Naive thymus-derived CD8-positive, alpha-beta T cell (primary cell): Measurements from ENCODE around the gene C20orf141. TPM values are rescaled to one million over a fixed set of nuclear protein-coding genes. Genes with fewer than 3 reads are reported as not detected.

ENCODE experiments used
- ATAC-seq, 2 donors: fragments of 150-1000 bp; cut with Tn5 transposase in 1 of 2; sonication (Bioruptor Pico), chemical (Tn5 transposase) in 1 of 2; 1 replicate in 1 of 2; 2 replicates in 1 of 2; pipeline ENCODE4 v1.10.0; 2021; ENCODE audit warnings: mild to moderate bottlenecking in 2 of 2, moderate library complexity in 2 of 2
- POLR2A ChIA-PET: fragments of 350-600 bp; sonication (Branson Sonifier 250); formaldehyde crosslinking; loops from one replicate; lab custom pipeline; 2021; ENCODE audit warnings: antibody characterized with exemption; lab: Charles Lee
- DNase-seq, 10 donors: peaks; one replicate each; pipeline versions ENCODE4 v3.0.0 to v3.0.0-alpha.2; 2020 to 2022
- H3K27ac Mint-ChIP-seq, 10 donors: one replicate each; pipeline ENCODE4 v1.8.0; 2020 to 2022; ENCODE audit warnings: mild to moderate bottlenecking in 10 of 10, mixed read lengths in 10 of 10, moderate library complexity in 4 of 10, inconsistent platforms in 1 of 10
- H3K27me3 Mint-ChIP-seq, 5 donors: one replicate each; pipeline ENCODE4 v1.8.0; 2021 to 2022; ENCODE audit warnings: mixed read lengths in 5 of 5
- H3K36me3 Mint-ChIP-seq, 3 donors: one replicate each; pipeline ENCODE4 v1.8.0; 2020 to 2022; ENCODE audit warnings: mixed read lengths in 3 of 3, mild to moderate bottlenecking in 2 of 3, inconsistent platforms in 1 of 3
- H3K4me1 Mint-ChIP-seq, 4 donors: one replicate each; pipeline ENCODE4 v1.8.0; 2021 to 2022; ENCODE audit warnings: mixed read lengths in 4 of 4
- H3K4me3 Mint-ChIP-seq, 10 donors: one replicate each; pipeline ENCODE4 v1.8.0; 2020 to 2022; ENCODE audit warnings: mild to moderate bottlenecking in 10 of 10, mixed read lengths in 10 of 10, moderate library complexity in 6 of 10, inconsistent platforms in 1 of 10
- H3K9me3 Mint-ChIP-seq, 9 donors: one replicate each; pipeline ENCODE4 v1.8.0; 2020 to 2022; ENCODE audit warnings: mixed read lengths in 9 of 9, mild to moderate bottlenecking in 3 of 9, inconsistent platforms in 1 of 9, moderate library complexity in 1 of 9
- polyA plus RNA-seq, 3 donors: library from polyadenylated mRNA; unstranded; fragments of 300-500 nt; fragmentation: Illumina TruSeq; gene quantifications; one replicate each; pipeline ENCODE4 v1.2.3, GENCODE V29; 2021
- total RNA-seq, 8 experiments: library from RNA in 2 of 8; stranded (reverse) in 2 of 8; gene quantifications; one replicate each; pipeline ENCODE4 v1.2.3 and lab custom pipeline; 2021 to 2026

Gene C20orf141
- total and polyA plus RNA-seq, 5 experiments from 2014 or later: not detected

GRCh38 chr20:2794866-2795447, 19.8 kb upstream of the C20orf141 start:
- no peaks in the 10 kb centered on the region for H3K9me3 Mint-ChIP-seq
- no peak for ATAC-seq

GRCh38 chr20:2795451-2795850, 19.3 kb upstream of the C20orf141 start:
- ATAC-seq (no peak), DNase-seq (no peak)
- no peak overlapping the region for H3K4me3 Mint-ChIP-seq
- H3K27me3 Mint-ChIP-seq: peaks cover 18 to 54% (median 36%) of the 10 kb centered on the region in 5 donors
- POLR2A ChIA-PET: no interaction called here
- no peak overlapping the region for H3K27ac Mint-ChIP-seq
- H3K36me3 Mint-ChIP-seq: peaks cover 0 to 6% (median 0%) of the 10 kb centered on the region in 3 donors
- no peaks in the 10 kb centered on the region for H3K9me3 Mint-ChIP-seq
- H3K4me1 Mint-ChIP-seq: peaks cover 15 to 18% (median 17%) of the 10 kb centered on the region in 4 donors

More at GRCh38 chr20:2794866-2795447, 19.8 kb upstream of the C20orf141 start:
- no peak for DNase-seq
- POLR2A ChIA-PET: no interaction called here
- Mint-ChIP-seq H3K27me3 (peaks cover 18 to 51% (median 34%) of the 10 kb centered on the region in 5 donors), H3K27ac (no peak overlapping the region), H3K4me3 (no peak overlapping the region), H3K4me1 (peaks cover 13 to 15% (median 13%) of the 10 kb centered on the region in 4 donors), H3K36me3 (peaks cover 0 to 5% (median 0%) of the 10 kb centered on the region in 3 donors)

- Mint-ChIP-seq H3K27me3 (peaks cover 23 to 61% (median 41%) of the 10 kb centered on the region in 5 donors), H3K27ac (peak overlapping the region in 1 of 10 donors; percentile 50), H3K4me3 (no peak overlapping the region), H3K9me3 (no peaks in the 10 kb centered on the region), H3K36me3 (peaks cover 0 to 6% (median 0%) of the 10 kb centered on the region in 3 donors), H3K4me1 (peaks cover 20 to 24% (median 23%) of the 10 kb centered on the region in 4 donors)
- POLR2A ChIA-PET: no interaction called here
- ATAC-seq (no peak), DNase-seq (no peak)
These were observed 18.7 kb upstream of the C20orf141 start for GRCh38 chr20:2796011-2796660.

GRCh38 chr20:2797136-2797983, 17.4 kb upstream of the C20orf141 start:
- Mint-ChIP-seq H3K27me3 (peaks cover 28 to 71% (median 49%) of the 10 kb centered on the region in 5 donors), H3K36me3 (peaks cover 0 to 6% (median 0%) of the 10 kb centered on the region in 3 donors), H3K4me3 (peak overlapping the region in 2 of 10 donors; percentile 33 to 78), H3K4me1 (peaks cover 21 to 30% (median 28%) of the 10 kb centered on the region in 4 donors), H3K9me3 (no peaks in the 10 kb centered on the region), H3K27ac (no peak overlapping the region)
- POLR2A ChIA-PET: no interaction called here
- ATAC-seq (no peak), DNase-seq (no peak)

- POLR2A ChIA-PET: no interaction called here
- Mint-ChIP-seq H3K4me3 (peak overlapping the region in 4 of 10 donors; percentile 18 to 68 (median 38)), H3K27me3 (peaks cover 32 to 73% (median 51%) of the 10 kb centered on the region in 5 donors), H3K27ac (peak overlapping the region in 1 of 10 donors; percentile 33), H3K4me1 (peaks cover 21 to 30% (median 28%) of the 10 kb centered on the region in 4 donors), H3K9me3 (no peaks in the 10 kb centered on the region), H3K36me3 (peaks cover 0 to 6% (median 0%) of the 10 kb centered on the region in 3 donors)
- ATAC-seq (no peak), DNase-seq (no peak)
These were observed 16.5 kb upstream of the C20orf141 start for GRCh38 chr20:2798095-2798805.

GRCh38 chr20:2798814-2799213, 16.0 kb upstream of the C20orf141 start:
- peaks cover 0 to 6% (median 0%) of the 10 kb centered on the region in 3 donors for H3K36me3 Mint-ChIP-seq
- DNase-seq (no peak), ATAC-seq (no peak)
- peak overlapping the region; percentile 78 to 97 (median 90) for H3K4me3 Mint-ChIP-seq
- H3K4me1 Mint-ChIP-seq: peaks cover 19 to 30% (median 28%) of the 10 kb centered on the region in 4 donors
- POLR2A ChIA-PET: interaction anchor here (1.2 kb wide), 1 partner anchor 66 kb away, joined by 4 read pairs; no protein-coding TSS in a partner anchor
- H3K9me3 Mint-ChIP-seq: no peaks in the 10 kb centered on the region
- H3K27me3 Mint-ChIP-seq: peaks cover 34 to 72% (median 49%) of the 10 kb centered on the region in 5 donors
- H3K27ac Mint-ChIP-seq: peak overlapping the region in 1 of 10 donors; percentile 80

- DNase-seq (no peak), ATAC-seq (peak in 1 of 2 donors; percentile 21)
- Mint-ChIP-seq H3K27ac (peak overlapping the region in 4 of 10 donors; percentile 19 to 97 (median 78)), H3K27me3 (peaks cover 35 to 76% (median 52%) of the 10 kb centered on the region in 5 donors), H3K9me3 (no peaks in the 10 kb centered on the region), H3K4me1 (peaks cover 19 to 30% (median 28%) of the 10 kb centered on the region in 4 donors), H3K36me3 (peaks cover 0 to 6% (median 0%) of the 10 kb centered on the region in 3 donors), H3K4me3 (peak overlapping the region; percentile 78 to 97 (median 90))
- POLR2A ChIA-PET: interaction anchor here (1.2 kb wide), 1 partner anchor 66 kb away, joined by 4 read pairs; no protein-coding TSS in a partner anchor
These were observed 15.5 kb upstream of the C20orf141 start for GRCh38 chr20:2799271-2799670.

- Mint-ChIP-seq H3K27me3 (peaks cover 37 to 83% (median 55%) of the 10 kb centered on the region in 5 donors), H3K4me3 (peak overlapping the region; percentile 78 to 97 (median 90)), H3K27ac (peak overlapping the region in 7 of 10 donors; percentile 1 to 97 (median 61)), H3K9me3 (no peaks in the 10 kb centered on the region), H3K4me1 (peaks cover 19 to 30% (median 28%) of the 10 kb centered on the region in 4 donors), H3K36me3 (peaks cover 0 to 6% (median 0%) of the 10 kb centered on the region in 3 donors)
- peak in 2 of 10 donors; percentile 9 to 17 for DNase-seq
- POLR2A ChIA-PET: interaction anchor here (0.6 to 1.2 kb wide), 3 partner anchors 40 to 1073 kb away, joined by 4 to 7 read pairs (median 4); partner anchors contain the start of gene PCED1A
- ATAC-seq: peak; percentile 30 to 50
These were observed 14.9 kb upstream of the C20orf141 start for GRCh38 chr20:2799688-2800520.

- H3K27me3 Mint-ChIP-seq: peaks cover 37 to 90% (median 60%) of the 10 kb centered on the region in 5 donors
- peaks cover 19 to 30% (median 28%) of the 10 kb centered on the region in 4 donors for H3K4me1 Mint-ChIP-seq
- POLR2A ChIA-PET: interaction anchor here (0.6 to 1.2 kb wide), 4 partner anchors 21 to 1074 kb away, joined by 3 to 7 read pairs (median 4); partner anchors contain the start of genes PCED1A and VPS16
- no peaks in the 10 kb centered on the region for H3K9me3 Mint-ChIP-seq
- peak within 1 kb of the TSS in 8 of 10 donors; percentile 9 to 97 (median 62) for H3K27ac Mint-ChIP-seq
- H3K36me3 Mint-ChIP-seq: peaks cover 0 to 6% (median 0%) of the 10 kb centered on the region in 3 donors
- ATAC-seq (peak; percentile 42 to 70), DNase-seq (peak in 2 of 10 donors; percentile 15 to 16)
- peak within 1 kb of the TSS; percentile 78 to 97 (median 90) for H3K4me3 Mint-ChIP-seq
These were observed 14.1 kb upstream of the C20orf141 start, which contains the start of gene CPXM1 for GRCh38 chr20:2800521-2801285. Gene CPXM1, minus strand, starts transcription at chr20:2800627. Its CDS starts 55 bp downstream, at chr20:2800572.

- H3K27ac Mint-ChIP-seq: peak overlapping the region in 3 of 10 donors; percentile 48 to 72 (median 63)
- ATAC-seq: peak in 1 of 2 donors; percentile 39
- POLR2A ChIA-PET: interaction anchor here (0.5 to 1.1 kb wide), 3 partner anchors 20 to 314 kb away, joined by 3 to 4 read pairs (median 3); partner anchors contain the start of genes PCED1A and VPS16
These were observed 13.5 kb upstream of the C20orf141 start for GRCh38 chr20:2801286-2801728.

More at GRCh38 chr20:2801286-2801728, 13.5 kb upstream of the C20orf141 start:
- Mint-ChIP-seq H3K27me3 (peaks cover 42 to 93% (median 64%) of the 10 kb centered on the region in 5 donors), H3K4me1 (peaks cover 19 to 30% (median 28%) of the 10 kb centered on the region in 4 donors), H3K9me3 (no peaks in the 10 kb centered on the region), H3K4me3 (peak overlapping the region; percentile 71 to 92 (median 86)), H3K36me3 (peaks cover 0 to 6% (median 0%) of the 10 kb centered on the region in 3 donors)
- DNase-seq: peak in 1 of 10 donors; percentile 17
